M059J (cell line): ENCODE results near the gene FLT1. TPM values are rescaled to one million over a fixed set of nuclear protein-coding genes. Genes with fewer than 3 reads are reported as not detected.

Experiments used
- total RNA-seq: library from RNA; depleted of rRNA; stranded (reverse); fragments of >200 nt; shearing (Covaris generic); gene quantifications from 2 replicates; pipeline ENCODE4 v1.2.3, GENCODE V29; 2014; rRNA removed

FLT1 gene
- total RNA-seq, 1 experiment from 2014 or later, result 3.5 TPM

Other genes starting within 250 kb of the FLT1 start
- 187 and 238 TPM in 2 replicates for gene POMP, start 164.0 kb upstream of the FLT1 start, total RNA-seq
- gene SLC46A3, start 223.8 kb upstream of the FLT1 start, total RNA-seq, result 7.0 and 9.0 TPM in 2 replicates